HEK293 (cell line): ENCODE measurements around the gene PRC1.

Experiments
- BCL11B ChIP-seq: fragments of 450-650 bp; formaldehyde crosslinking; IDR thresholded peaks from 2 replicates; pipeline ENCODE4 v1.5.1; 2016; ENCODE audit warnings: low read depth, missing biosample characterization, missing genetic modification characterization
- CTCF ChIP-seq: fragments of 450-650 bp; formaldehyde crosslinking; IDR thresholded peaks from 2 replicates; pipeline ENCODE4 v1.5.1; 2016; ENCODE audit warnings: missing biosample characterization, missing genetic modification characterization
- MYNN ChIP-seq: fragments of 450-650 bp; formaldehyde crosslinking; IDR thresholded peaks from 2 replicates; pipeline ENCODE4 v1.5.1; 2016; ENCODE audit warnings: missing biosample characterization, missing genetic modification characterization, borderline replicate concordance
- ZBTB11 ChIP-seq: fragments of 450-650 bp; formaldehyde crosslinking; conservative IDR thresholded peaks from 2 replicates; pipeline ENCODE4 v1.5.1; 2016; ENCODE audit warnings: low read depth, missing biosample characterization, missing genetic modification characterization
- ZNF274 ChIP-seq, 2 experiments: fragments of 200-500 bp in 1 of 2; fragments of 450-650 bp in 1 of 2; sonication (Bioruptor generic) in 1 of 2; formaldehyde crosslinking in 1 of 2; IDR thresholded peaks; 2 replicates each; pipeline versions ENCODE4 v1.5.1 to v1.6.1; 2014 to 2016; ENCODE audit warnings: borderline replicate concordance in 1 of 2, inconsistent platforms in 1 of 2, low read length in 1 of 2, missing biosample characterization in 1 of 2, missing genetic modification characterization in 1 of 2
- ZNF549 ChIP-seq: fragments of 450-650 bp; IDR thresholded peaks from 2 replicates; pipeline ENCODE4 v1.5.1; 2018; ENCODE audit warnings: missing biosample characterization, missing genetic modification characterization, mild to moderate bottlenecking, inconsistent platforms, moderate library complexity
- ZNF585B ChIP-seq: fragments of 450-650 bp; formaldehyde crosslinking; IDR thresholded peaks from 2 replicates; pipeline ENCODE4 v1.5.1; 2016; ENCODE audit warnings: missing biosample characterization, missing genetic modification characterization
- ZNF792 ChIP-seq: fragments of 450-650 bp; formaldehyde crosslinking; IDR thresholded peaks from 2 replicates; pipeline ENCODE4 v1.5.1; 2016; ENCODE audit warnings: missing biosample characterization, missing genetic modification characterization

GRCh38 chr15:90979582-90979981 is 14.8 kb downstream of the PRC1 start:
- TF ChIP-seq ZNF549 (tag by site-specific recombination) (no peak), CTCF (no peak), BCL11B (tag by site-specific recombination) (no peak), ZNF792 (tag by site-specific recombination) (no peak), ZNF585B (tag by site-specific recombination) (no peak), MYNN (no peak), ZNF274 (IDR thresholded peaks at IDR 0.05; ENCODE audit: low read length) (no peak), ZNF274 (tag by site-specific recombination; IDR thresholded peaks at IDR 0.05; ENCODE audit: borderline replicate concordance) (no peak), ZBTB11 (tag by site-specific recombination) (no peak)
